HG02759 (cell line): Measurements from ENCODE around the gene TYW5.
"Not testable (repeated sequence)": the region's sequence is repeated elsewhere in the genome, so short reads cannot be mapped to it uniquely, and the experiment has no call there.

ENCODE experiments used
- ATAC-seq: cut with Tn5 transposase; IDR thresholded peaks from one replicate; pipeline ENCODE4 v1.9.1; 2021; ENCODE audit warnings: mild to moderate bottlenecking, moderate library complexity; ENCODE audit not compliant: unreplicated experiment

Gene TYW5

DNA sequence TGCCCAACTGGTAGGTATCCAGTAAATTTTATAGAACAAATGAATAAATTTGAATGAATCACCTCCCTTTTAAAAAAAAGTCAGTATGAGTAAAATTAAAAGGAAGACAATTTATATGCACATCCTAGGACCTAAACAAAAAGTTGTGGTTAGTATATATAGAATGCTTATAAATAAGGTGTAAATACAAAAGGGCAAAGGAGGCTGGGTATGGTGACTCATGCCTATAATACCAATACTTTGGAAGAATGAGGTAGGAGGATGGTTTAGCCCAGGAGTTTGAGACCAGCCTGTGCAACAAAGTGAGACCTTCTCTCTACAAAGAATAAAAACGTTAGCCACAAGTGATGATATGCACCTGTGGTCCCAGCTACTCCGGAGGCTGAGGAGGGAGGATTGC lies 31.4 kb downstream of the TYW5 start:
- ATAC-seq = no peak

DNA sequence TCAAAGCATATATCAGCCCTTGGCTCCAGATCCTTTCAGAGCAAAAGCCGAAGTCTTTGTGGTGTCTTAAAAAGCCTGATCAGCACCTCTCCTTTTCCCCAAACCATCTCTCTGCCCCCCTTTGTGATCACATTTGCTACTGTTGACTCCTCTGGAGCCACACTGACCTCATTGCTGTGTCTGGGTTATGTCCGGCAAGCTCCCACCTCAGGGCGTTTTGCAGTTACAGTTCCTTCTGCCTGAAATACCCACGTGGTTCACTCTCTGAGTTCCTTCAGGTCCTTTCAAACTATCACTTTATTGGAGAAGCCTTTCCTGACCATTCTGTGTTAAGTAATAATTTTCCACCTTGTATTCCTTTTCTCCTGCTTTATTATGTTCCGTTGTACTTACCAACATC lies 32.4 kb downstream of the TYW5 start:
- no peak for ATAC-seq

DNA sequence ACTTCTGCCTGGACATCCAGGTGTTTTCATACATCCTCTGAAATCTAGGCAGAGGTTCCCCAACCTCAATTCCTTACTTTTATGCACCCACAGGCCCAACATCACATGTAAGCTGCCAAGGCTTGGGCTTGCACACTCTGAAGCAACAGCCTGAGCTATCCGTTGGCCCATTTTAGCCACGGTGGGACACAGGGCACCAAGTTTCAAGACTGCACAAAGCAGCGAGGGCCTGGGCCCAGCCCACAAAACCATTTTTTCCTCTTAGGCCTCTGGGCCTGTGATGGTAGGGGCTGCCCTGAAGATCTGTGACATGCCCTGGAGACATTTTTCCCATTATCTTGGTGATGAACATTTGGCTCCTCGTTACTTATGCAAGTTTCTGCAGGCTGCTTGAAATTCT lies 38.3 kb downstream of the TYW5 start:
- ATAC-seq = no peak

DNA sequence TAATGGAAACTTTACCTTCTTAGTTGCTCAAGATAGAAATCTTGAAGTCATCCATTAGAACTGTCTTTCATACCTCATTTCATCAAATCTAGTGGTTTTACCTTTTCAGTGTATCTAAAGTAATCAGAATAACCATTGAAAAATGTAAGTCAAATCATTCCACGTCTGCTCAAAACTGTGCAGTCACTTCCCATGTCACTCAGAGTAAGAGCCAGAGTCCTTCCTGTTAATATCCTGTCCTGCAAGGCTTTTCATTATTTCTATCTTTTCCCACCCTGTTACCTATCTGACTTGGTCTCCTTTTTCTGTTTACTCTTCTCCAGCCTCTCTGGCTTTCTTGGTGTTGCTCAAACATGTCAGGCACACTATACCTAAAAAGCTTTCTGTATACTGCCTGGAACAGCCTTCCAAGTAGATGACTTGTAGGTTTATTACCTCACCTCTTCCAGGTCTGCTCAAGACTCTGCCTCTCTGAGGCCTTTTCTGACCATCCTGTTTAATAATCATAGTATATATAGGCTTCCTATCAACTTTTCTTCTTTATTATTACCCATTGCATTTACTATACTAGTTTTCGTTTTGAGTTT lies 40.8 kb downstream of the TYW5 start:
- ATAC-seq = no peak

DNA sequence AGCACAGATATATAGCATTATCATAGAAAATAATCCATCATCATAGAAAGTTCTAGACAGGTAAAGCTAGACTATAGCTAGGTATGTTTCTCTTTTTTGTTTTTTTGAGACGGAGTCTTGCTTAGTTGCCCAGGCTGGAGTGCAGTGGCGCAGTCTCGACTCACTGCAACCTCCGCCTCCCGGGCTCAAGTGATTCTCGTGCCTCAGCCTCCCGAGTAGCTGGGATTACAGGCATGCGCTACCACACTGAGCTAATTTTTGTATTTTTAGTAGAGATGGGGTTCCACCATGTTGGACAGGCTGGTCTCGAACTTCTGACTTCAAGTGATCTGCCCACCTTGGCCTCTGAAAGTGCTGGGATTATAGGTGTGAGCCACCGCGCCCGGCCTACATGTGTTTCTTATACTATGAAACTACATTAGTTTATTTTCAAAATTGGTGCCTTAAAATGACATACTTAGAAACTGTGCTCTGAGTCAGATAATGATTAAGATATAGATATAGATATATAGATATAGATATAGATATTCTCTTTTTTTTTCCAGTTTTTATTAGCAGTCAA lies 42.7 kb downstream of the TYW5 start:
- ATAC-seq = not testable (repeated sequence)

DNA sequence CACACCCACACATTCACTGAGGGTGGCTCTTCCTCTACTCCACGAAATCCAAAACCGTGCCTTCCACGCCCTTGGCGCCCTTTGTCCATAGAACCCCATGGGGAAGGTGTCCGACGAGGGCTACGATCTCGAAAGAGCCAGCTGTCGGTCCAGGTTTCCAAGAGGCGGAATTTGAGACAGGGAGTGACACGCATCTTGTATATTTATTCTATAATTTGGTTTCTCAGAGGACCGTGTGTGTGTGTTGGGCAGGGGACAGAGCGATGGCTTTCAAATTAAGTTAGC lies 43.5 kb downstream of the TYW5 start:
- no peak for ATAC-seq

DNA sequence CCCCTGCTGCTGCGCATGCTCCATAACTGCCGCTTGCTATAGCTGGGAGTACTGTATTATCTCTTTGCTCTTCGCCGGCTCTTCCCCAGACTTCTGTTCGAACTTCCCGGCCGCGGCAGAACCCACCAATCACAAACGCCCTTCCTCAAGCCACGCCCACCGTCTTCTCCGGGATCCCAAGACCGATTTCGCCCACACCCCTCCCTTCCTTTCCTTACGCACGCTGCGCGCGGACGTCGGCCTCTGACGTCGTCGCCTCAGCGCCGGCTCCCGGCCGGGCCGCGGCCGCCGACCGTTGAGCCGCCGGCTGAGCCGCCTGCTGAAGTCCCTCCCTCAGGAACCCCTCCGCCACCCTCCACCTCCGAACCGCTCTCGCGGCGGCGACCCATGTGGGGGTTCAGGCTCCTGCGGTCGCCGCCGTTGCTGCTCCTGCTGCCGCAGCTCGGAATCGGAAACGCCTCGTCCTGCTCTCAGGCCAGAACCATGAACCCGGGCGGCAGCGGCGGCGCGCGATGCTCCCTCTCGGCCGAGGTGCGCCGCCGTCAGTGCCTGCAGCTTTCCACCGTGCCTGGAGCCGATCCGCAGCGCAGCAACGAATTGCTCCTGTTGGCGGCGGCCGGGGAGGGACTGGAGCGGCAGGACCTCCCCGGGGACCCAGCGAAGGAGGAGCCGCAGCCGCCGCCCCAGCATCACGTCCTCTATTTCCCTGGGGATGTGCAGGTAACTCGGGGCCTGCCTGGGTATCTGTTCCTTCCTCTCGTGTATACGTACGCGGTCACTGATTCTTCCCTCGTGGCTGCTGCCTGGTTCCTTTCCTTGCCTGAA lies 44.0 kb downstream of the TYW5 start, which contains the start of gene C2orf69:
C2orf69 (plus strand) TSS at position 242 of the 825 bp plus-strand sequence; CDS start at position 388, 146 bp downstream.
- peak; percentile 93 for ATAC-seq

DNA sequence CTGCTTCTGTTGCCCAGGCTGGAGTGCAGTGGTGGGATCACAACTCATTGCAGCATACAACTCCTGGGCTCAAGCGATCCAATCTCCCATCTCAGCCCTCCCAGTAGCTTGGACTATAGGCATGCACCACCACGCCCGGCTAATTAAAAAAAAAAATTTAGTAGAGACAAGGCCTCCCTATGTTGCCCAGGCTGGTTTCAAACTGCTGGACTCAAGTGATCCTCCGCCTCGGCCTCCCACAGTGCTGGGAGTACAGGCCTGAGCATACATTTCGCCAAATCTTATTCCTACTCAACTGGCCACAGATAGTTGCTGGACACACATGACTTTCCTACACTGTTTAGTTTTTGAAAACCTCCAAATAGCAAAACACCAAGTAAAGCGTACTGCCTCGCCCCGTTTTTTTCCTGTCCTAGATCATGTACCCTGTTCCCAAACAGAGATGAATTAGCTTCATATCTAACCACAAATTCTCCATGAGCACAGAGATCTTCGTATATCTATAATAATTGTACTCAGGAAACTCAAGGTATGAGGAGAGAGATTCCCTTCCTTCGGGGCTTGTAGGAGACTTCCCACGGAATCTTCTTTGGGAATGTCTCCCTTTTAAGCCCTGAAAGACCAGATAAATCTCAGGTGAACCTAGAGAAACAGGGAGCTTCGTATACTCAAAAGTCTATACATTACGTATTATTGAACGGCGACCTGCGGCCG lies 44.8 kb downstream of the TYW5 start:
- no peak for ATAC-seq

DNA sequence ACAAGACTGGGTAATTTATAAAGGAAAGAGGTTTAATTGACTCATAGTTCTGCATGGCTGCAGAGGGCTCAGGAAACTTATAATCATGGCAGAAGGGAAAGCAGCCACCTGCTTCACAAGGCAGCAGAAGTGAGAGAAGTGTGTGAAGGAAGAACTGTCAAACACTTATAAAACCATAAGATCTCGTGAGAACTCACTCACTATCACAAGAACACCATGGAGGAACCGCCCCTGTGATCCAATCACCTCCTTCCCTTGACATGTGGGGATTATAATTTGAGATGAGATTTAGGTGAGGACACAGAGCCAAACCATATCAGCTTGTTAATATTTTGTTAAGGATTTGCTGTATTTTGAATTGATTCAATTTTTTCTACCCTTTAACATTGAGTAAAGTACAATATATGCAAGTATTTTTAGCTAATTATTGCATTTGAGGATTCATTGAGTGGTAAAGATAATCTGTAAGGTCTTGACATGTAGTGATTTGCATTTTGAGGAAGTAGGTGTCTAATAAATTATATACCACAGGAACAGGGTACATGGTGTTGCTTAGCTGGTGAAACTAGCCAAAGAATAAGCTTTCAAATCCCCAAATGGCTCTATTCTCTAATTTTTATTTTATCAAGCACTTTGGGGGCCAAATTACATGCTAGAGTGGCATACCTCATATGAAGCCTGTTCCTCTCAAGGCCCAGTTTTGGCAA lies 48.1 kb downstream of the TYW5 start:
- no peak for ATAC-seq

DNA sequence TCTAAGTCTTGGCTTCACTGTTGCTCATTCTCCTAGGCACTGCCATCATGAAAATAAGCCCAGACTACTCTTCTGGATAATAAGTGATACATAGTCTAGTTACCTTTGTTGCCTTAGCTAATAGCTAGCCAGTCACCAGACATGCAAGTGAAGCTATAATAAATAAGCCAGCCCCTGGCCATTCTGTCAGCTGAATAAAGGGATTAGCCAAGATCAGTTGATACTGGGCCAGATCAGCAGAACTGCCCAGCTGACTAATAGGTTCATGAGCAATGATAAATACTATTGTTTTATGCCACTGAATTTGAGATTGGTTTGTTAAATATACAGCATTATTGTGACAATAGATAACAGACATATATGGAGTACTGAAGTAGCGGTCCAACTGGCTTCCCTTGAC lies 52.2 kb downstream of the TYW5 start:
- ATAC-seq = no peak

DNA sequence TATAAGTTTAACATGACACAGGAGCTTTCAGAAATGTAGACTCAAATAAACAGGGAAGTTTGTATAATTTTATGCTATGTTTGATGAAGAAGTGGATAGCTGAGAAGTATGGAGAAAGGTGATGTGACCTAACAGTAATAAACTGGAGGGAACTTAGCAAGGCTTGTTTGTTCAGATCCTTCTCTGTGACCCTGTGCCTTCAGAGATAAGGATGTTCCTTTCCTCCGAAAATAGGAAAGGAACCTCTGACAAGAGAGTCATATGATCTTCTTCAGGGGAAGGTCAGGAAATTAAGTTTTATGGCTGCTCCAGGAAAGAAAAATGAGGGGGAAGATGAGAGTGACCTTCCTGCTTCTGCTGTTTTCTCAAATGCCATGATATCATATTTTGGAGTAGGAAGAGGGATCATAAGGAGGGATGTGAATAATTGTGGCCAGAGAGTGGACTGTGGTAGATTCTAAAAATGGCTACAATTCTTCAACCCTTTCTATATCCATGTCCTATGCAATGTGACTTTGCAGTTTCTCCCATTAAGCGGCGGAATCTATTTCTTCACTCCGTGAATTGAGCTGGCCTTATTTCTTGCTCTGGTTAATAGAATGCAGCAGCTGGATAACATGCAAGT lies 52.7 kb downstream of the TYW5 start:
- no peak for ATAC-seq

DNA sequence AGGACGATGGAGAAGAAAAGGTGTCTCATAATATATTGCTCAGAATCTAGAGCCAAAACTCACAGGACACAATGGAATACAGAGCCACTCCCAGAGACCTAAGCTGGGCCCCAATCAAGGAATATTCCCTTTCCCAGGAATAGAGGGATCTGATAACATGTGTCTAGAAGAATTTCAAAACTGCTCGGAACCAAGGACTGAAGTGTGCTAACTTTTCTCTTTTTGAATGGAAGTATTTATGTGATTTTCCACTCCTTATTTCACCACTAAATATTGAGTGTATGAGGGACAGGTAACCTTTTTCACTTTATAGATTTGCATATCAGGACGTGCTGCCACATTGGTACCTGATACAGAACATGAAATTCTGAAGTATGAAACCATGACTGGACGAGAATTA lies 53.3 kb downstream of the TYW5 start:
- ATAC-seq = no peak

DNA sequence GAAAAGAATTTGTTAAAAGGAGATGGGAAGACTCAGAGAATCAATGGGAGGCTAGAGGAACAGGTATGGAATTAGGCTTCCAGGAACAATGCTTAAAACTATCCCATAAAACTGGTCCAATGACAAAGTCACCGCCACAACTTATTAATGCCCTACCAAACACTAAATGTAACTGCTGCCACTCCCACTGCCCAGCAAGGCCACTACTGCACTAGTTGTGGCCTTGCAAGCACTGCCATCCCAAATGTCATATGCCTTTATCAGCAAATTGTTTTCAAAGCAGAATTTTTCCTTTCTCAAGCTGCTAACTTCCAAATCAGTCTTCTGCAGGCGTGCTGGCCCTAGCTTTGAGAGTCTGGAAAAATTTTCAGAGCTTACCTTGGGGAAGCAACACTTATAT lies 58.7 kb downstream of the TYW5 start:
- no peak for ATAC-seq

DNA sequence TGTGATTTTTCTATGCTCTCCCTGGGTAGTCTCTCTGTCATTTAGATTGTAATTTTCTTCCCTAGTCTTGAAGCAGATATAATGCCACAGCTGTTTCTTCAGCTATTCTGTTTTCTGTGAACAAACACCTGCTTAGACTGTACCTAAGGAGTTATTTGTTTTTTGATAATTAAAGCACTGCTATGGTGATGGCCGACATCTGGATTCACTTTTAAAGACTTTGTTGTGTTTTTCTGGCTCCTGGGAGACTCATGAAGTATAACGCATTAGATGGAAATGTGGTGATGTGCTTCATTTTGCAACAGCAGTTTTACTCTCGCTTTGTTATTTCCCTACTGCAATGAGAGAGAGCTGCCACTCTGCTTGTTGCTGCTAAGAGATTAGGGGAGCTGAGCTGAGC lies 59.9 kb downstream of the TYW5 start:
- no peak for ATAC-seq

DNA sequence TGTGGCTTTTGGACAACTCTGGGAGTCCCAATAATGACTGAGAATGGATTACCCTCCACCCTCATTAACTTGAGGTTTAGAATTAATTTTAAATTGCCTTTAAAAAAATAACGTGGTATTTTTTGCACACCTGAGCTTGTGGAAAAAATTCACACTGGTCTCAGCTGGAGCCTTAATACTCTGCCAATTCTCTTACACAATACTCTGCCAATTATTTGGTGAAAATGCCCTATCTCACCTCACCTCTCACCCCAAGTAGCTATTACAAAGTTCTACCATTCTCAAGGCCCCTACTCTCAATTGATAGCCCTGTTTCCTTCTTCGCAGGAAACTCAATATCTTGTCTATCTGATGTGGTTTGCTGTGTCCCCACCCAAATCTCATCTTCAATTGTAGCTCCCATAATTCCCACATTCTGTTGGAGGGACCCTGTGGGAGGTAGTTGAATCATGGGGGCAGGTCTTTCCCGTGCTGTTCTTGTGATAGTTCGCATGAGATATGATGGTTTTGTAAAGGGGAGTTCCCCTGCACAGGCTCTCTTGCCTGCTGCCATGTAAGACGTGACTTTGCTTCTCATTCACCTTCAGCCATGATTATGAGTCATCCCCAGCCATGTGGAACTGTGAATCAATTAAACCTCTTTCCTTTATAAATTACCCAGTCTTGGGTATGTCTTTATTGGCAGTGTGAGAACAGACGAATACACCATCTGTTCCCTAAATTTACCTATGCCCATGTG lies 71.6 kb downstream of the TYW5 start:
- no peak for ATAC-seq

DNA sequence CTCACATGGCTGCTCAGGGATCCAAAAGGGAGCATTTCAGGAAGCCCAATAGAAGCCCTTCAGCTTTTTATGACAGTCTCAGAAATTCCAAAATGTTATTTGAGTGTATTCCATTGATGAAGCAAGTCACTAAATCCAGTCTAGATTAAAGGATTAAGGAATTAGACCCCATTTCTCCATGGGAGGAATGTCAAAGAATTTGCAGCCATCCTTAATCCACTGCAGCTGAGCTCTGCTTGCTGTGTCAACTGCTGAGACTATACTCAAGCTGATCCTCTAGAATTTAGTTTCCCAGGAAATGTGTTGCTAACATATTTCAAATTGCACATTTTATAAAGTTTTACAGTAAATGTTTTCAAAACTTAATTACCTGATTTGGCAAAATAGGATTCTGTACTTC lies 72.6 kb downstream of the TYW5 start:
- no peak for ATAC-seq
